Activated T-cell treated with anti-CD3 and anti-CD28 coated beads, Interleukin-2, amount 50 U/mL, for 1 hour (primary cell): ENCODE data around the gene LRG1.
"Not testable (repeated sequence)": the region's sequence is repeated elsewhere in the genome, so short reads cannot be mapped to it uniquely, and the experiment has no call there.

Source experiments
- DNase-seq: peaks from one replicate; pipeline ENCODE4 v3.0.0-alpha.2; 2020

LRG1 gene

GRCh38 chr19:4575267-4576015 lies 35.6 kb upstream of the LRG1 start:
- no peak for DNase-seq

GRCh38 chr19:4573682-4574081 lies 33.8 kb upstream of the LRG1 start:
- DNase-seq = no peak

GRCh38 chr19:4571305-4571917 lies 31.6 kb upstream of the LRG1 start:
- no peak for DNase-seq

- no peak for DNase-seq
Measured at GRCh38 chr19:4570916-4571304, 31.1 kb upstream of the LRG1 start.

- DNase-seq = no peak
Measured at GRCh38 chr19:4570402-4570801, 30.6 kb upstream of the LRG1 start.

GRCh38 chr19:4568886-4569285 lies 29.1 kb upstream of the LRG1 start:
- no peak for DNase-seq

GRCh38 chr19:4567584-4568071 lies 27.8 kb upstream of the LRG1 start:
- peak; percentile 69 for DNase-seq

- no peak for DNase-seq
Measured at GRCh38 chr19:4566402-4567051, 26.7 kb upstream of the LRG1 start.

- not testable (repeated sequence) for DNase-seq
Measured at GRCh38 chr19:4563562-4563961, 23.7 kb upstream of the LRG1 start.

- DNase-seq = not testable (repeated sequence)
Measured at GRCh38 chr19:4562085-4562484, 22.2 kb upstream of the LRG1 start.

GRCh38 chr19:4559569-4559968 lies 19.7 kb upstream of the LRG1 start, which contains the start of gene SEMA6B:
SEMA6B (minus strand) TSS chr19:4559684; CDS start chr19:4558457, 1,227 bp downstream.
- no peak for DNase-seq

- peak; percentile 56 for DNase-seq
Measured at GRCh38 chr19:4557971-4558941, 18.4 kb upstream of the LRG1 start.

GRCh38 chr19:4557144-4557970 lies 17.5 kb upstream of the LRG1 start:
- DNase-seq = peak; percentile 33

GRCh38 chr19:4556597-4557127 lies 16.8 kb upstream of the LRG1 start:
- DNase-seq = no peak

- no peak for DNase-seq
Measured at GRCh38 chr19:4555657-4556561, 16.1 kb upstream of the LRG1 start.

GRCh38 chr19:4554717-4555116 lies 14.9 kb upstream of the LRG1 start:
- no peak for DNase-seq

- DNase-seq = no peak
Measured at GRCh38 chr19:4553775-4554174, 13.9 kb upstream of the LRG1 start.

GRCh38 chr19:4553092-4553695 lies 13.4 kb upstream of the LRG1 start:
- no peak for DNase-seq

- no peak for DNase-seq
Measured at GRCh38 chr19:4552525-4552819, 12.6 kb upstream of the LRG1 start.

GRCh38 chr19:4550479-4551050 lies 10.7 kb upstream of the LRG1 start:
- no peak for DNase-seq
